ENCODE measurements around the gene ATP2B2.

Gene ATP2B2

GRCh38 chr3:10448544-10448943 lies 56.8 kb downstream of the ATP2B2 start:
- no peak for DNase-seq (ENCODE audit: low read depth)

DNA sequence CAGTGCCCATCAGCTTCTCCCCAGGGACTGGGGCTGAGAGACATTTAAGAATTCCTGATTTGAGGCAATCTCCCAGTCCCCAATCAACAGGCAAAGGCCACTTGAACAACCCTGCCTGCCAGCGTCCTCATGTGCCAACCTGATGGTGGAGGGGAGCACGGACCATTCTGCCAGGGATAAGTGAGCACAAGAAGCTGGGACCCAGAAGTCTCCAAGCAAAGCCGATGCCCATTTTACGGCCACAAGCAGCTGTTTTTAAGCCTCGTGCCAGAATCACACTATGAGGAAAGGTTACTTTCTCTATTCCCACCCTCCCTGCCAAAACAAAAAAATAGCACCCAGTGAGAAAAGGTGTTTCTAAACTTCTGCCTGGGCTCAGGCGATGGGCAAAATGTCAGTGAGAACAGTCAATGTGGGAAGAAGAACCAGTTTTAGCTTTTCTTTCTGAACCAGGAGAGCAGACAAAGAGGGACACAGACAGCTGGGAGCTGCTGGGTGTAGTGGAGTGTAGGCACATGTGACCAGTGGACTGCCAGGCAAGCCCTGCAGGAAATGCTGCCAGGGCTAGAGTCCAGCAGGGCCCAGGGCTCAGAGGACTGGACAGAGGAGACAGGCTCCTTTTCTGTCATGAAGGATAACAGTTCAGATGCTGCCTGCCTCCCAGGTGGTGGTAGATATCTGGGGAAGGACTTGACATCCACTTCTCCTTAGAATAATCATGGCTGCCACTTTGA lies 57.7 kb downstream of the ATP2B2 start:
- no peak for DNase-seq (ENCODE audit: low read depth)

- DNase-seq (ENCODE audit: low read depth): no peak
Observed at GRCh38 chr3:10447110-10447509, 58.3 kb downstream of the ATP2B2 start.

DNA sequence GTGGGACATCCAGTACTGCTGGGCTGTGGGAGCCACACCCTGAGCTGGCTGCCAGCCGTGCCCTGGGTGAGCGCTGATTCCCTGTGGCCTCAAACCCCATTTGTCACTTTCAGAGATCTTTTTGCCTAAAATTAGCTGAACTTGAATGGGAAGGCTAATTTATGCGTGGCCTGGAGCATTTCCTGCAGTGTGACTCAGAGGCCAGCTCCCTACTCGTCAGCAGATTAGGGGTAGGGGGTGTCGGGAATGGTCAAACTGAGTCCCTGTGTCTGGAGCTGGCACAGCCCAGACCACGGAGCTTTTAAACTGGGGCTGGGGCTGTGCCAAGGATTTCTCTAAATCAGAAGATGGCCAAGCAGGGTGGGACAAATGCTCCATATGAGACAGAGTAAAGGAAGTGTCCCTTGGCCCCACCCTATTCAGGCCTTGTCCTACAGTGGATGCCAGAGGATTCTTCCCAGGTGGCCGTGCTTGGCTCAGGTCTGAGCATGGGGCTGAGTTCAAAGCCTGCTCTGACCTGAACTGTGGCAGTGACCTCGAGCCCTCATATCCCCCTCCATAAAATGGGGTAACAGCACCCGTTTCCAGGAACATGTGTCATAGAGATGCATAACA lies 59.7 kb downstream of the ATP2B2 start:
- no peak for DNase-seq (ENCODE audit: low read depth)

DNA sequence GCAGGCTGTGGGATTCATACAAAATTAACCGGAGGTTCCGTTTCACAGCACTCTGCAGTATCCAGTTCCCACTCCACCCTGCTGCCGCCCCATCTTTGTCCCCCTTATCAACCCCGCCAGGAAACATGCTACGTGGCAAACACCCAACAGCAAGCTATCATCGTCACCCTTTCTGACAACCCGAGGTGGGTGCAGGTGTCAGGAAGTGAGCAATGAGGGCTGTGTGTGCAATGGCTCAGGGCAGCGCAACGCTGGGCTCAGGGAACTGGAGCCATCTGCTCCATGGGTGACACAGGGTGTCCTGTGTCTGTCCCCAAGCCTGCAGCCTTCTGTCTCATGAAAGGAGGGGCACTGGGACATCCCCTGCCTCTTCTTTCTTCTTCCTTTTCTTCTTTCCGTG lies 60.9 kb downstream of the ATP2B2 start:
- DNase-seq (ENCODE audit: low read depth): no peak

GRCh38 chr3:10444110-10444429 lies 61.3 kb downstream of the ATP2B2 start:
- no peak for DNase-seq (ENCODE audit: low read depth)

DNA sequence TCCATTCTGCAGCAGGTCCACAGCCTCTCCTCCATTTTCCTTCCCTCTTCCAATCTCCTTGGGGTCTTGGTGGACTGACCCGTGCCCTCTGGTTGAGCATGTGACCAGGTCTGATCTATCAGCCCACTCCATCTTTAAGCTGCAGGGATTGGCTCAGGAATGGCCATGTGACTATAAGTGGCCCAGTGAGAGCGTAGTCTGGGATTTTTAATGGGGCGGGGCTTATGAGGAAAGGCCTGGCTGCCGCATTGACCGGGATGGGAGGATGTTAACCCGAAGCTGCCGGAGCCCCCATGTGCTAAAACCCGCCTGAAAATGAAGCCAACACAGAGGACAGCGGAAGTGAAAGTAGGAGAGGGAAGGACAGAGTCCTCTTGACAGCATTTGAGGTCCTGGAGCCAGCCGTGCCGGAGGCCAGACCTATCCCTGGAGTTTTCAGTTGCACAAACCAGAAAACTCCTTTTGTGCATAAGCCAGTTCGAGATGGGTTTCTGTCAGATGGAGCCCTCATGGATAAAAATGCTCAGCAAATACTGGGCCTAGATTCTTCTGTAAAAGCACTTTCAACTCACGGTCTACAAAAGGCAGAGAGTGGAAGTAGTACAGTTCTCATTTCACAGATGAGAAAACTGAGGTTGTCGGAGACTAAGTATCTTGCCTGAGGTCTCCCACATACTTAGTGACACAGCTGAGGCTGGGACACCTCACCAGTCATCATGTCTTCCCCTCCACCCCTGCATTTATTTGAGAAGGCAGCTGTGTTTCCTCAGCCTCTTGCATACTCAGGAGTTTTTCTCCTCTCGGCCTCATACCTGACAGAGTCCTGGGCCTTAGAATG lies 61.9 kb downstream of the ATP2B2 start:
- DNase-seq (ENCODE audit: low read depth): no peak

- DNase-seq (ENCODE audit: low read depth): no peak
Observed at GRCh38 chr3:10442151-10442795, 63.1 kb downstream of the ATP2B2 start.

DNA sequence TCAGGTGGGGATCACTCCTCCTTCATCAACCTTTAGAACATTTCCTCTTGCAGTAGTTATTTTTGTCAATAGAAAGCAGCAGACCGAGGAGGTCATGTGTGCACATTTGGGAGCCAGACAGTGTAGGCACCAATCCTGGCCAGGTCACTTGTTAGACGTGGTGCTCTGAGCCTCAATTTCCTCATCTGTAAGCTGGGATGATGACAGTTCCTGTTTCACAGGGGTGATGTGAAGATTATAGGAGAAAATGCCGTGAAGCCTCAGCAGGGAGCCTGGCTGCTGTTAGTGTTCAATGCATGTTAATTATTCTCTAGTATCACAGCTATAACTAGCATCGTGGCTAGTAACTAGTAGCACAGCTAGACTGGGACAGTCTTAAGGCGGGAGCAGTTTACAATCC lies 64.7 kb downstream of the ATP2B2 start:
- DNase-seq (ENCODE audit: low read depth): no peak

GRCh38 chr3:10438902-10439610 lies 66.3 kb downstream of the ATP2B2 start:
- DNase-seq (ENCODE audit: low read depth): no peak

- DNase-seq (ENCODE audit: low read depth): no peak
Observed at GRCh38 chr3:10437995-10438901, 67.1 kb downstream of the ATP2B2 start.

- DNase-seq (ENCODE audit: low read depth): peak; percentile 23
Observed at GRCh38 chr3:10437272-10437994, 68.0 kb downstream of the ATP2B2 start.

DNA sequence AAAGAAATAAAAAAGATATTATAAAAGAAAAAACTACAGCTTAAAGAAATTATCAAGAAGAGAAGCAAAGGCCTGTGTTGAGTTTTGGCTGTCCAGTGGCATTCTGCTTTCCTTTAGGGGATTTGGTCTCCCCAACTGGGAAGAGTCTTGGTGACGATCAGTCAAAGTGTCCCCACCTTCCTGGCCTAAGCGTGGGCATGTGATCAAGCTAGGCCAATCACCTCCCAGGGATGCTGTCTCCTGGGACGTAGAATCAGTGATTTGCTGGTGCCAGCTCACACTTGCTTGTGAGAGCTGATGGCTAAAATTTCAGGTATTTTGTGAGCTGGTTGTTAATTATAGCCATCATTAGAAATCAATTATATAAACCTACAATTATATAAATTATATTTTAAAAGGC lies 69.5 kb downstream of the ATP2B2 start:
- no peak for DNase-seq (ENCODE audit: low read depth)

GRCh38 chr3:10434938-10435336 lies 70.4 kb downstream of the ATP2B2 start:
- DNase-seq (ENCODE audit: low read depth): no peak

DNA sequence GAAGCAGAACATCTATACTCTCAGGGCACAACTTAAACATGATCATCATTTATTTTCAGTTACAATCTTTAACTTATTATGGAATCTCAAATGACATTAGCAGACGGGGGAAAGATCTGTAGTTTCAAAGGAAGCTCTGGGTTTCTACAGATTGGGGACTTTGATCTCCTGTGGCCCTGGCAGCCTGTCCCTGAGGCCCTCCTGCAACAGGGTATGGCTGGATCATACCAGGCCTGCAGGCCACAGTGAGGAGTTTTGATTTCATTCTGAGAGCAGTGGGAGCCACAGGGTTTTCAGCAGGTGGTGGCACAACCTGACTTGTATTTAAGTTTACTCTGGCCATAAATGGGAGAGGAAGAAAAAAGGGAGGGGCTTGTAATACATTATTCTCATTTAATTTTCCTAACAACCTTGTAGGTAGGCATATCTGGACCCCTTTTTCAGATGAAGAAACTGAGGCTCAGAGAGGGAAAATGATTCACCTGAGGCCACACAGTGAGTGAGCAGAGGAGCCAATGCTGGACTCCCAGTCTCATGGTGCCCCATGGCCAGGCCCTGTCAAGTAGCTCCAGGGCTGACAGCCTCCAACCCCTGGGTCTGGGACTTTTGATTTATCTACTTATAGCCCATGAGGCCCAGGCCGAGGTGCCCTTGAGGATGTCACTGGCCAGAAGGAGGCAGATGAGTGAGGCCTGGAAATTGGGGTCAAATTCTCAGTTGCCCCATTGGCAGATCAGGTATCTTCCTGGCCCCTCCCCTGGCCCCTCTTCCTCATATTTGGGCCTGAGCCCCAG lies 71.0 kb downstream of the ATP2B2 start:
- no peak for DNase-seq (ENCODE audit: low read depth)

- DNase-seq (ENCODE audit: low read depth): no peak
Observed at GRCh38 chr3:10432931-10433330, 72.5 kb downstream of the ATP2B2 start.

- no peak for DNase-seq (ENCODE audit: low read depth)
Observed at GRCh38 chr3:10432156-10432845, 73.1 kb downstream of the ATP2B2 start.

DNA sequence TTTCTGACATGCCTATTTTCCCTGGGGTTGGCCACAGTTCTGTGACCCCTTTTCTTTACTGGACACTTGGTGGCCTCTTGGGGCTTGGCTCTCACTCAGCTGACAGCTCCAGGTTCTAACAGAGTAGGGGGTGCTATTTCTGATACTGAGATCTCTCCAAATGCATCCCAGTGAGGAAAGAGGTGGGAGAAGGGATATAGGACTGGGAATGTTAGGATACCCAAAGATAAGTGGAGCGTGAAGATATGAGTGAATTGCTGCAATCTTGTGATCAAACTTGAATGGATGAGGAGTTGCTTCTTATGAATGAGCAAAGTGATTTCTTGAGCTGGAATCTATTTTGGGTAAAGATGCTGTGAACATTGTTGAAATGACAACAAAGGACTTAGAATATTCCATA lies 74.6 kb downstream of the ATP2B2 start:
- DNase-seq (ENCODE audit: low read depth): no peak
